NT2/D1 (cell line): Measurements from ENCODE around the gene PDHX.

Experiments
- SUZ12 ChIP-seq: IDR thresholded peaks from 2 replicates; pipeline ENCODE4 v1.6.1; 2011; ENCODE audit not compliant: insufficient read length, insufficient read depth; ENCODE audit errors: extremely low read depth
- YY1 ChIP-seq: IDR thresholded peaks from 2 replicates; pipeline ENCODE4 v1.6.1; 2011; ENCODE audit not compliant: insufficient read length, insufficient read depth

DNA sequence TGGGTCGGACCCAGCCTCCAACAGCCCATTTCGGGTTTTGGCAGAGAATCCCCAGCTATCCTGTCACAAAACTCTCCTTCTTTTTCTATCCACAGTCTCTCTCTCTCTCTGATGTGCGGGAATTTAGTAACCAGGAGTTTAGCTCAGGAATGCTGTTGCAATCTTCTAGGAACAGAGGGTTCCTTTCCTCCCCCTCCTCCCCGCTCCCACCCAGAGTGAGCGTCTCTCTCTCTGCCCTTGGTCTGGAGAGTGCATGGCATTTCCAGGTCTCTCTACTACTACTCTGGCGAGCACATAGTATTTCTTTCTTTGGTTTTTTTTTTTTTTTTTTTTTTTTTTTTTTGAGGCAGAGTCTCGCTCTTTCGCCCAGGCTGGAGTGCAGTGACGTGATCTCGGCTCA is 17.9 kb upstream of the PDHX start:
- no peak for TF ChIP-seq YY1
- no peak for TF ChIP-seq SUZ12
